ENCODE data around the gene SLC16A2. TPM values are rescaled to one million over a fixed set of nuclear protein-coding genes. Genes with fewer than 3 reads are reported as not detected.

SLC16A2 gene
- total RNA-seq, 1 experiment from 2014 or later, result 34.5 TPM

- H3K4me1 ChIP-seq (ENCODE audit: control insufficient read depth, insufficient read depth, low read length), result no peaks in the 10 kb centered on the region
- no TSS peak for BruUV-seq (replicated peaks)
- H3K27ac ChIP-seq (ENCODE audit: low read length), result no peak overlapping the region
- in situ Hi-C loops (cut with HindIII; ENCODE audit: low pct_unique_long_range_greater_than_20kb, low sequenced_read_pairs) (no loop called here), intact Hi-C loops (cut with micrococcal nuclease; ENCODE audit: unreplicated experiment) (no loop called here)
- no peaks in the 10 kb centered on the region for H3K36me3 ChIP-seq (ENCODE audit: control insufficient read depth, insufficient read depth, low read length)
- no peak for TF ChIP-seq POLR2AphosphoS5 (IDR thresholded peaks at IDR 0.05; ENCODE audit: low read depth, low read length)
- TF ChIP-seq CTCF (IDR thresholded peaks at IDR 0.05), result no peak
- no peak for TF ChIP-seq SIN3A (IDR thresholded peaks at IDR 0.05; ENCODE audit: borderline replicate concordance, insufficient read depth, low read depth, low read length)
- no peak for TF ChIP-seq TCF7L2 (IDR thresholded peaks at IDR 0.05; ENCODE audit: low read depth, low read length)
- TF ChIP-seq REST (IDR thresholded peaks at IDR 0.05; ENCODE audit: insufficient read depth in 1 of 2, low read depth in 2 of 2, low read length in 1 of 2), result no peak
- no peak overlapping the region for H3K4me3 ChIP-seq (ENCODE audit: low read depth in 2 of 2, low read length in 2 of 2)
- no peak for DNase-seq (ENCODE audit: low read depth, low spot score)
- ChIA-PET CTCF (no interaction called here), POLR2A (no interaction called here)
- ATAC-seq, result no peak
- no peaks in the 10 kb centered on the region for H3K27me3 ChIP-seq (ENCODE audit: control insufficient read depth, insufficient read depth, low read length)
- H3K9me3 ChIP-seq (ENCODE audit: control insufficient read depth, insufficient read depth, low read depth, low read length), result no peaks in the 10 kb centered on the region
Measured at GRCh38 chrX:74464722-74465121, 43.4 kb downstream of the SLC16A2 start.

GRCh38 chrX:74465424-74465823 is 44.1 kb downstream of the SLC16A2 start:
- Histone ChIP-seq H3K9me3 (ENCODE audit: control insufficient read depth, insufficient read depth, low read depth, low read length) (no peaks in the 10 kb centered on the region), H3K27ac (ENCODE audit: low read length) (no peak overlapping the region), H3K4me1 (ENCODE audit: control insufficient read depth, insufficient read depth, low read length) (no peaks in the 10 kb centered on the region), H3K36me3 (ENCODE audit: control insufficient read depth, insufficient read depth, low read length) (no peaks in the 10 kb centered on the region), H3K27me3 (ENCODE audit: control insufficient read depth, insufficient read depth, low read length) (no peaks in the 10 kb centered on the region), H3K4me3 (ENCODE audit: low read depth in 2 of 2, low read length in 2 of 2) (no peak overlapping the region)
- ChIA-PET CTCF (no interaction called here), POLR2A (no interaction called here)
- DNase-seq (ENCODE audit: low read depth, low spot score), result no peak
- intact Hi-C loops (cut with micrococcal nuclease; ENCODE audit: unreplicated experiment), result no loop called here
- no peak for ATAC-seq
- no TSS peak for BruUV-seq (replicated peaks)
- in situ Hi-C loops (cut with HindIII; ENCODE audit: low pct_unique_long_range_greater_than_20kb, low sequenced_read_pairs), result no loop called here
- TF ChIP-seq SIN3A (IDR thresholded peaks at IDR 0.05; ENCODE audit: borderline replicate concordance, insufficient read depth, low read depth, low read length), result no peak
- TF ChIP-seq CTCF (IDR thresholded peaks at IDR 0.05), result no peak
- TF ChIP-seq REST (IDR thresholded peaks at IDR 0.05; ENCODE audit: insufficient read depth in 1 of 2, low read depth in 2 of 2, low read length in 1 of 2), result no peak
- TF ChIP-seq TCF7L2 (IDR thresholded peaks at IDR 0.05; ENCODE audit: low read depth, low read length), result no peak
- TF ChIP-seq POLR2AphosphoS5 (IDR thresholded peaks at IDR 0.05; ENCODE audit: low read depth, low read length), result no peak

All from Panc1 (cell line).